ENCODE data around the gene RCSD1. TPM values are rescaled to one million over a fixed set of nuclear protein-coding genes. Genes with fewer than 3 reads are reported as not detected.

Gene RCSD1
- total and polyA plus RNA-seq, 10 of the 15 experiments (the other 5 are each of a cell fraction or from before 2014, with no cell fraction given): 11.4 to 78.3 (median 71.6) TPM

- no peak for TF ChIP-seq NKRF (conservative IDR thresholded peaks at IDR 0.05)
- TF ChIP-seq YBX1 (IDR thresholded peaks at IDR 0.05): no peak
- TF ChIP-seq BMI1 (IDR thresholded peaks at IDR 0.05; ENCODE audit: borderline replicate concordance): no peak
- no peak for TF ChIP-seq EZH2 (IDR thresholded peaks at IDR 0.05; ENCODE audit: borderline replicate concordance, control insufficient read depth, low read depth, low read length)
- no peak for TF ChIP-seq SPI1 (IDR thresholded peaks at IDR 0.05; ENCODE audit: borderline replicate concordance, insufficient read depth, low read depth, low read length)
- TF ChIP-seq GATAD2B (conservative IDR thresholded peaks at IDR 0.05; ENCODE audit: low read depth): no peak
- peak; percentile 99 for TF ChIP-seq SMC3 (IDR thresholded peaks at IDR 0.05; ENCODE audit: borderline replicate concordance, low read length)
- TF ChIP-seq NFYA (IDR thresholded peaks at IDR 0.05; ENCODE audit: borderline replicate concordance, low read depth, low read length): no peak
- TF ChIP-seq SREBF2 (IDR thresholded peaks at IDR 0.05; ENCODE audit: low read length): no peak
- TF ChIP-seq BHLHE40 (IDR thresholded peaks at IDR 0.05; ENCODE audit: borderline replicate concordance in 1 of 2, low read depth in 2 of 2, low read length in 1 of 2): no peak
- no peak for TF ChIP-seq IRF5 (IDR thresholded peaks at IDR 0.05; ENCODE audit: borderline replicate concordance)
- TF ChIP-seq, protein P1, sequence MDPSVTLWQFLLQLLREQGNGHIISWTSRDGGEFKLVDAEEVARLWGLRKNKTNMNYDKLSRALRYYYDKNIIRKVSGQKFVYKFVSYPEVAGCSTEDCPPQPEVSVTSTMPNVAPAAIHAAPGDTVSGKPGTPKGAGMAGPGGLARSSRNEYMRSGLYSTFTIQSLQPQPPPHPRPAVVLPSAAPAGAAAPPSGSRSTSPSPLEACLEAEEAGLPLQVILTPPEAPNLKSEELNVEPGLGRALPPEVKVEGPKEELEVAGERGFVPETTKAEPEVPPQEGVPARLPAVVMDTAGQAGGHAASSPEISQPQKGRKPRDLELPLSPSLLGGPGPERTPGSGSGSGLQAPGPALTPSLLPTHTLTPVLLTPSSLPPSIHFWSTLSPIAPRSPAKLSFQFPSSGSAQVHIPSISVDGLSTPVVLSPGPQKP (IDR thresholded peaks at IDR 0.05; ENCODE audit: low read depth, low read length): no peak
- no peak for TF ChIP-seq JUNB (IDR thresholded peaks at IDR 0.05)
- no peak for TF ChIP-seq TCF7 (IDR thresholded peaks at IDR 0.05; ENCODE audit: borderline replicate concordance)
- no peak for TF ChIP-seq ZNF24 (IDR thresholded peaks at IDR 0.05)
- no peak for TF ChIP-seq ZSCAN29 (IDR thresholded peaks at IDR 0.05)
- no peak for TF ChIP-seq IRF4 (IDR thresholded peaks at IDR 0.05; ENCODE audit: low read depth, low read length)
- TF ChIP-seq TAF1 (IDR thresholded peaks at IDR 0.05; ENCODE audit: borderline replicate concordance, low read depth, low read length): no peak; the same call in 1 of the 2 replicates
- no peak for TF ChIP-seq NR2F1 (conservative IDR thresholded peaks at IDR 0.05)
- no peak for TF ChIP-seq ZBTB4 (CRISPR knock-in tag; IDR thresholded peaks at IDR 0.05)
- TF ChIP-seq MEF2B (IDR thresholded peaks at IDR 0.05; ENCODE audit: partially characterized antibody, poor library complexity, severe bottlenecking): no peak
- no peak for TF ChIP-seq SIX5 (IDR thresholded peaks at IDR 0.05; ENCODE audit: low read depth, low read length, severe bottlenecking)
- peak; percentile 99 for TF ChIP-seq RAD21 (IDR thresholded peaks at IDR 0.05; ENCODE audit: insufficient read depth, low read depth, low read length)
- peak; percentile 47; the same call in 1 of the 2 replicates for TF ChIP-seq MEF2A (IDR thresholded peaks at IDR 0.05; ENCODE audit: insufficient read depth, low read depth, low read length)
- TF ChIP-seq HDAC2 (IDR thresholded peaks at IDR 0.05): no peak
These were observed 58.0 kb downstream of the RCSD1 start (continued) for GRCh38 chr1:167687919-167688519.

Data from GM12878 (cell line).